ENCODE measurements around the gene CCDC14. TPM values are rescaled to one million over a fixed set of nuclear protein-coding genes. Genes with fewer than 3 reads are reported as not detected.

The CCDC14 gene
- total RNA-seq, 1 experiment from 2014 or later: 52.8 TPM

GRCh38 chr3:123877965-123878364, 83.1 kb downstream of the CCDC14 start:
- Histone ChIP-seq H3K36me3 (no peaks in the 10 kb centered on the region), H3K9me3 (replicated peaks) (no peaks in the 10 kb centered on the region), H3K27me3 (replicated peaks) (no peaks in the 10 kb centered on the region), H3K4me3 (no peak overlapping the region), H3K4me1 (replicated peaks) (no peaks in the 10 kb centered on the region), H3K27ac (no peak overlapping the region)
- DNase-seq (ENCODE audit: low read depth in 1 of 2, low spot score in 2 of 2): no peak

- Histone ChIP-seq H3K27me3 (replicated peaks) (no peaks in the 10 kb centered on the region), H3K4me1 (replicated peaks) (no peaks in the 10 kb centered on the region), H3K4me3 (no peak overlapping the region), H3K36me3 (no peaks in the 10 kb centered on the region), H3K9me3 (replicated peaks) (no peaks in the 10 kb centered on the region), H3K27ac (no peak overlapping the region)
- DNase-seq (ENCODE audit: low read depth in 1 of 2, low spot score in 2 of 2): no peak
Observed at GRCh38 chr3:123877466-123877865, 83.6 kb downstream of the CCDC14 start.

- no peak overlapping the region for H3K27ac ChIP-seq
- DNase-seq (ENCODE audit: low read depth in 1 of 2, low spot score in 2 of 2): no peak
- peaks cover 5% of the 10 kb centered on the region for H3K4me1 ChIP-seq (replicated peaks)
- no peaks in the 10 kb centered on the region for H3K36me3 ChIP-seq
- no peaks in the 10 kb centered on the region for H3K27me3 ChIP-seq (replicated peaks)
- no peak overlapping the region for H3K4me3 ChIP-seq
- H3K9me3 ChIP-seq (replicated peaks): no peaks in the 10 kb centered on the region
Observed at GRCh38 chr3:123876858-123877257, 84.2 kb downstream of the CCDC14 start.

GRCh38 chr3:123872621-123873020, 88.4 kb downstream of the CCDC14 start:
- H3K36me3 ChIP-seq: no peaks in the 10 kb centered on the region
- no peak overlapping the region for H3K4me3 ChIP-seq
- no peaks in the 10 kb centered on the region for H3K27me3 ChIP-seq (replicated peaks)
- no peaks in the 10 kb centered on the region for H3K9me3 ChIP-seq (replicated peaks)
- DNase-seq (ENCODE audit: low read depth in 1 of 2, low spot score in 2 of 2): no peak
- H3K27ac ChIP-seq: no peak overlapping the region
- peaks cover 15% of the 10 kb centered on the region for H3K4me1 ChIP-seq (replicated peaks)

GRCh38 chr3:123871946-123872345, 89.1 kb downstream of the CCDC14 start:
- Histone ChIP-seq H3K4me3 (no peak overlapping the region), H3K27ac (no peak overlapping the region), H3K4me1 (replicated peaks) (peaks cover 15% of the 10 kb centered on the region), H3K9me3 (replicated peaks) (no peaks in the 10 kb centered on the region), H3K36me3 (no peaks in the 10 kb centered on the region), H3K27me3 (replicated peaks) (no peaks in the 10 kb centered on the region)
- DNase-seq (ENCODE audit: low read depth in 1 of 2, low spot score in 2 of 2): peak in 1 of 2 experiments; percentile 21

GRCh38 chr3:123870033-123870432, 91.0 kb downstream of the CCDC14 start:
- no peak overlapping the region for H3K4me3 ChIP-seq
- H3K27ac ChIP-seq: no peak overlapping the region
- no peaks in the 10 kb centered on the region for H3K36me3 ChIP-seq
- H3K4me1 ChIP-seq (replicated peaks): peaks cover 15% of the 10 kb centered on the region
- DNase-seq (ENCODE audit: low read depth in 1 of 2, low spot score in 2 of 2): peak in 1 of 2 experiments; percentile 18
- no peaks in the 10 kb centered on the region; the same call in 1 of the 2 replicates for H3K9me3 ChIP-seq (replicated peaks)
- H3K27me3 ChIP-seq (replicated peaks): no peaks in the 10 kb centered on the region

- Histone ChIP-seq H3K9me3 (replicated peaks) (no peaks in the 10 kb centered on the region; the same call in 1 of the 2 replicates), H3K4me3 (no peak overlapping the region), H3K4me1 (replicated peaks) (peaks cover 15% of the 10 kb centered on the region), H3K36me3 (no peaks in the 10 kb centered on the region), H3K27ac (no peak overlapping the region), H3K27me3 (replicated peaks) (no peaks in the 10 kb centered on the region)
- no peak for DNase-seq (ENCODE audit: low read depth in 1 of 2, low spot score in 2 of 2)
Observed at GRCh38 chr3:123869165-123869564, 91.9 kb downstream of the CCDC14 start.

- no peak for DNase-seq (ENCODE audit: low read depth in 1 of 2, low spot score in 2 of 2)
- no peaks in the 10 kb centered on the region for H3K36me3 ChIP-seq
- no peaks in the 10 kb centered on the region; the same call in 1 of the 2 replicates for H3K9me3 ChIP-seq (replicated peaks)
- H3K4me3 ChIP-seq: no peak overlapping the region
- no peaks in the 10 kb centered on the region for H3K27me3 ChIP-seq (replicated peaks)
- H3K27ac ChIP-seq: no peak overlapping the region
- H3K4me1 ChIP-seq (replicated peaks): no peaks in the 10 kb centered on the region
Observed at GRCh38 chr3:123864706-123865105, 96.3 kb downstream of the CCDC14 start.

Other genes with a start within 250 kb of the CCDC14 start
- gene MYLK, start 76.9 kb downstream of the CCDC14 start, total RNA-seq (2014; rRNA removed; shearing (Covaris generic)): 147 and 213 TPM in 2 replicates
- gene ROPN1, start 30.9 kb upstream of the CCDC14 start, total RNA-seq (2014; rRNA removed; shearing (Covaris generic)): not detected in 2 replicates
- 19.6 and 25.4 TPM in 2 replicates for gene KALRN, start 72.1 kb upstream of the CCDC14 start, total RNA-seq (2014; rRNA removed; shearing (Covaris generic))